ENCODE measurements around the gene CMC1. TPM values are rescaled to one million over a fixed set of nuclear protein-coding genes. Genes with fewer than 3 reads are reported as not detected.

CMC1 gene
- total RNA-seq, 1 experiment from 2014 or later = 22.8 TPM

- intact Hi-C loops (cut with micrococcal nuclease; ENCODE audit: unreplicated experiment) = no loop called here
- Mint-ChIP-seq H3K27ac (ENCODE audit: unreplicated experiment) (no peak overlapping the region), H3K36me3 (ENCODE audit: insufficient read depth, unreplicated experiment) (peaks cover 6% of the 10 kb centered on the region), H3K27me3 (ENCODE audit: insufficient read depth, unreplicated experiment) (no peaks in the 10 kb centered on the region), H3K4me3 (ENCODE audit: unreplicated experiment) (no peak overlapping the region), H3K4me1 (ENCODE audit: low read depth, unreplicated experiment) (peaks cover 11% of the 10 kb centered on the region), H3K9me3 (ENCODE audit: unreplicated experiment) (no peaks in the 10 kb centered on the region)
- Histone ChIP-seq H3K9me3 (no peaks in the 10 kb centered on the region), H3K27me3 (replicated peaks; ENCODE audit: control insufficient read depth, insufficient read depth, low read length) (no peaks in the 10 kb centered on the region), H3K4me3 (ENCODE audit: low read depth, low read length) (no peak overlapping the region), H3K4me1 (peaks cover 6% of the 10 kb centered on the region; the same call in 1 of the 2 replicates), H3K36me3 (ENCODE audit: control insufficient read depth, insufficient read depth, low read length) (no peaks in the 10 kb centered on the region)
- ChIA-PET CTCF (no interaction called here), POLR2A (no interaction called here)
- DNase-seq = no peak
- no TSS peak for BruUV-seq (replicated peaks)
- TF ChIP-seq CTCF (IDR thresholded peaks at IDR 0.05; ENCODE audit: insufficient read depth in 1 of 2, low read depth in 1 of 2, low read length in 1 of 2, severe bottlenecking in 1 of 2, unreplicated experiment in 1 of 2) = no peak
These were observed 79.6 kb downstream of the CMC1 start for GRCh38 chr3:28320981-28321380.

- Mint-ChIP-seq H3K4me1 (ENCODE audit: low read depth, unreplicated experiment) (peaks cover 11% of the 10 kb centered on the region), H3K9me3 (ENCODE audit: unreplicated experiment) (no peaks in the 10 kb centered on the region), H3K4me3 (ENCODE audit: unreplicated experiment) (no peak overlapping the region), H3K27me3 (ENCODE audit: insufficient read depth, unreplicated experiment) (no peaks in the 10 kb centered on the region), H3K27ac (ENCODE audit: unreplicated experiment) (no peak overlapping the region), H3K36me3 (ENCODE audit: insufficient read depth, unreplicated experiment) (peaks cover 6% of the 10 kb centered on the region)
- Histone ChIP-seq H3K4me1 (peaks cover 6% of the 10 kb centered on the region; the same call in 1 of the 2 replicates), H3K9me3 (no peaks in the 10 kb centered on the region), H3K4me3 (ENCODE audit: low read depth, low read length) (no peak overlapping the region), H3K36me3 (ENCODE audit: control insufficient read depth, insufficient read depth, low read length) (no peaks in the 10 kb centered on the region), H3K27me3 (replicated peaks; ENCODE audit: control insufficient read depth, insufficient read depth, low read length) (no peaks in the 10 kb centered on the region)
- no TSS peak for BruUV-seq (replicated peaks)
- ChIA-PET CTCF (no interaction called here), POLR2A (no interaction called here)
- no peak for TF ChIP-seq CTCF (IDR thresholded peaks at IDR 0.05; ENCODE audit: insufficient read depth in 1 of 2, low read depth in 1 of 2, low read length in 1 of 2, severe bottlenecking in 1 of 2, unreplicated experiment in 1 of 2)
- intact Hi-C loops (cut with micrococcal nuclease; ENCODE audit: unreplicated experiment) = no loop called here
- DNase-seq = no peak
These were observed 81.0 kb downstream of the CMC1 start for GRCh38 chr3:28322464-28322863.

GRCh38 chr3:28326458-28326926 lies 85.1 kb downstream of the CMC1 start:
- TF ChIP-seq CTCF (IDR thresholded peaks at IDR 0.05; ENCODE audit: insufficient read depth in 1 of 2, low read depth in 1 of 2, low read length in 1 of 2, severe bottlenecking in 1 of 2, unreplicated experiment in 1 of 2) = no peak
- Histone ChIP-seq H3K4me3 (ENCODE audit: low read depth, low read length) (no peak overlapping the region), H3K9me3 (no peaks in the 10 kb centered on the region), H3K36me3 (ENCODE audit: control insufficient read depth, insufficient read depth, low read length) (no peaks in the 10 kb centered on the region), H3K27me3 (replicated peaks; ENCODE audit: control insufficient read depth, insufficient read depth, low read length) (no peaks in the 10 kb centered on the region), H3K4me1 (peaks cover 1% of the 10 kb centered on the region; the same call in 1 of the 2 replicates)
- intact Hi-C loops (cut with micrococcal nuclease; ENCODE audit: unreplicated experiment) = no loop called here
- POLR2A ChIA-PET = no interaction called here
- Mint-ChIP-seq H3K27me3 (ENCODE audit: insufficient read depth, unreplicated experiment) (no peaks in the 10 kb centered on the region), H3K4me1 (ENCODE audit: low read depth, unreplicated experiment) (no peaks in the 10 kb centered on the region), H3K36me3 (ENCODE audit: insufficient read depth, unreplicated experiment) (peaks cover 6% of the 10 kb centered on the region), H3K27ac (ENCODE audit: unreplicated experiment) (no peak overlapping the region), H3K4me3 (ENCODE audit: unreplicated experiment) (no peak overlapping the region), H3K9me3 (ENCODE audit: unreplicated experiment) (no peaks in the 10 kb centered on the region)
- no peak for DNase-seq
- CTCF ChIA-PET = interaction anchor here (1.2 kb wide), 1 partner anchor 9 kb away, joined by 4 read pairs; no protein-coding TSS in a partner anchor
- no TSS peak for BruUV-seq (replicated peaks)
